CD4-positive, alpha-beta T cell treated with Interleukin-1 beta for 1 hour (primary cell): ENCODE results near the gene CLIP2.

ENCODE experiments used
- DNase-seq, 2 donors: peaks; one replicate each; pipeline ENCODE4 v3.0.0-alpha.2; 2020 to 2022

Gene CLIP2

GRCh38 chr7:74272305-74273038 lies 16.7 kb upstream of the CLIP2 start:
- peak in 1 of 2 donors; percentile 67 for DNase-seq

DNA sequence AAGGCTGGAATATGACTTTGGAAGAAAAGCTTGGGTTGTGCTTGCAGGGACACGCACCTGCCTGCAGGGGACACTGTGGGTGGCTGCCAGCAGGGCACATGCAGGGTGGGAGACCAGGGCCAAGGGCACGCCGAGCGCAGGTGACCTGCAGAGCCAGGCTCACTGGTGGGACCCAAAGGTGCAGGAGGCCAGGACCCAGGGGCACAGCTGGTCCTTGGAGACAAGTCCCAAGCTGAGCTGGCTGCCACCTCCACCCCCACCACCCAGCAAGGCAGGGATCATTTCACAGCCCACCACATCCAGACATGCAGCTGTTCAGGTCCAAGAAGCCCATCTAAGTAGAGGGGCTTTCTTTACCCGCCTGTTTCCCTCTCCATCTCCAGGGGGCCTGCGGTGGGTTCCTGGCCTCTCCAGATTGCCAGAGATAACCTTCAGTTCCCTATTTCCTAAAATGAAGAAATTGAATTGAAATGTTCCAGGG lies 13.8 kb upstream of the CLIP2 start:
- DNase-seq = no peak

GRCh38 chr7:74277636-74278035 lies 11.6 kb upstream of the CLIP2 start:
- DNase-seq = no peak

DNA sequence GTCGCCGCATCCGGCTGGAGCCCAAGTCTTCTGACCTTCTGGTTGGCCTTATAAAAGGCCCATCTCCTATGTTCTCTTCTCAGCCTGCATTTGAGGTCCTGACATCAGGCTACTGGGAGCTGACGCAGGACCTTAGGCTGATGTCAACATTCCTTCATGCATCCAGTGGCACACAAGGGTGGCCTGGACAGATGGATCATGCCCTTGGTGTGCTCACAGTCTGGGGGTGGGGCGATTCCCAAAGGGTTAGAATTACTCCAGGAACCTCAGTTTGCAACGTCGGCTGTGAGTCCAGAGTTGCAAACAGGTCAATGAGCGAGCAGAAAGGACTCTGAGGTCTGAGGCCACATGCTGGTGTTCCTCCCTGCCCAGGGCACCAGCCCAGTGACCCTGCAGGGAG lies 8.2 kb upstream of the CLIP2 start:
- DNase-seq = no peak

DNA sequence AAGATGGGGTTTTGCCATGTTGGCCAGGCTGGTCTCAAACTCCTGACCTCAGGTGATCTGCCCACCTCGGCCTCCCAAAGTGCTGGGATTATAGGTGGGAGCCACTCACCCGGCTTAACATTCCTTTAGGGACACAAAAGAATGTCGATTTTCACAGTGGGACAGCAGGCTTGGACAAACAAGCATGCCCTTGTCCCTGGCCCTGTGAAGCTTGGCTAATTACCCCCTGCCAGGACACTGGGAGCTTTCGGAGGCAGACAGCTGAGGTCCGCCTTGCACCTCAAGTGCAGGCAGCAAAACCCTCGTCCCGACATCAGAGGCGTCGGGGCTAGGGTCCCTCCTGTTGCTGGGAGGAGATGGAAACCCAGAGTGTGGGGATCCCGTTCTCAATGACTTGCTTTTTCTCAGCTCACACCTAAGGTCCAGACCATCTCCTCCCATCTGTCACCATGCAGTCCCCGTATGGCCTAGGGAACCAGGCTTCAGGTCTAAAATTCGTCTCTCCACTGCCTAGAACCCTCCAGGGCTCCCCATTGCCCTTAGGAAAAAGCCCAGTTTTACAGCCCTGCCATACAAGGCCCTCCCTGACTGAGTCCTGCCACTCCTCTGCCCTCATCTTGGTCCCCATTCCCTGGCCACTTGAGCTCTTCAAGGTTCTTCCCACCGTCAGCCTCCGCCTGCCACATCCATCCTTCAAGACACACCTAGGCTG lies 6.3 kb upstream of the CLIP2 start:
- no peak for DNase-seq

GRCh38 chr7:74283858-74284447 lies 5.3 kb upstream of the CLIP2 start:
- DNase-seq = no peak

- peak in 1 of 2 donors; percentile 23 for DNase-seq
These were observed 4.4 kb upstream of the CLIP2 start for GRCh38 chr7:74284781-74285259.

- DNase-seq = no peak
These were observed 3.1 kb upstream of the CLIP2 start for GRCh38 chr7:74286131-74286530.

GRCh38 chr7:74287303-74288033 lies 1.7 kb upstream of the CLIP2 start:
- no peak for DNase-seq

DNA sequence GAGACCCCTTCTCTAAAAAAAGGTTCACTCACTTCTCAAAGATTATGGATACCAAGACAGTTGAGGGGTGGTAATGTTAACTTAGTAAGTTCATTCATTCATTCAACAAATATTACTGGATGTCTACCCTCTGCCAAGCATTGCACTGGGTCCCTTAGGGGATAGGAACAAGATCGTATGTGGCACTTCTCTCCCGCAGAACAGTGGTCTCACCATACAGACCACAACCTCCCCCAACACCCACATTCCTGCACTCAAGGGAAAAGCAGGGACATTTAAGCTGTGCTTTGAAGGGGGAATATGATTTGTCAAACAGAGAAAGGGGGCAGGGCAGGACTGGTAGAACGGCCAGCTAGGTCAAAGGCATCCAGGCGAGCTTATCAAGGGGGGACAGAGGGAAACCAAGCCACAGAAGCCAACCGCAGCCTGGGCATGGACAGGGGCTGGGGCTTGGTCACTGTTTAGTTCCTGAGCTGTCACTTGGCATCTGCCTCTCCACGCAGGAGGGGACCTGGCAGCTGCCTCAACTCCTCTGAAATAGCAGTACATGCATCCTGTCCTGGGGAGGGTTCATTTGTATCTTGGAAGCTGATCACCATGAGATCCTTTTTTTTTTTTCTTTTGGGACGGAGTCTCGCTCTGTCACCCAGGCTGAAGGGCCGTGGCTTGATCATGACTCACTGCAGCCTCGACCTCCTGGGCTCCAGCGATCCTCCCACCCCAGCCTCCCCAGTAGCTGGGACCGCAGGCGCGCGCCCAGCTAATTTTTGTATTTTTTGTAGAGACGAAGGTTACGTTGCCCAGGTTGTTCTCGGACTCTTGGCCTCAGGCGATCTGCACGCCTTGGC lies 949 bp upstream of the CLIP2 start:
- no peak for DNase-seq

GRCh38 chr7:74289659-74290552 lies 699 bp downstream of the CLIP2 start:
- DNase-seq = peak; percentile 25 to 42

DNA sequence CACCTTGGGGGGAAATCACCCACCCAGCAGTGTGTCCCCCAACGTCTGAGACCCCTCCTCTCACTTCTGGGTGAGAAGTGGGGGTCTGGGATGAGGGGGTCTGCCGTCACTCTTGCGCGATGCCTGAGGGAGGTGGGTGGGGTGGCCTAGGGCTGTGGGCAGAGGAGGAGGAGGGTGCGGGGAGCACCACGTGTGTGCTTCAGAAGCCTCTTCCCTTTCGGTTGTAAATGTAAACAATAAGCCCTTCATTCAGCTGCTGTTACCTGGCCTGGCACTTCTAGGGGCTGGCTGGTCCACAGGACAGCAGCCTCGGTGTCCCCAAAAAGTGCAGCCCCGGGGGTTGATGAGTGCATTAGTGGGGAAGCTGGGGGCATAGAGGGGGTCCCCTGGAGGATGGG lies 1.3 kb downstream of the CLIP2 start:
- DNase-seq = no peak

DNA sequence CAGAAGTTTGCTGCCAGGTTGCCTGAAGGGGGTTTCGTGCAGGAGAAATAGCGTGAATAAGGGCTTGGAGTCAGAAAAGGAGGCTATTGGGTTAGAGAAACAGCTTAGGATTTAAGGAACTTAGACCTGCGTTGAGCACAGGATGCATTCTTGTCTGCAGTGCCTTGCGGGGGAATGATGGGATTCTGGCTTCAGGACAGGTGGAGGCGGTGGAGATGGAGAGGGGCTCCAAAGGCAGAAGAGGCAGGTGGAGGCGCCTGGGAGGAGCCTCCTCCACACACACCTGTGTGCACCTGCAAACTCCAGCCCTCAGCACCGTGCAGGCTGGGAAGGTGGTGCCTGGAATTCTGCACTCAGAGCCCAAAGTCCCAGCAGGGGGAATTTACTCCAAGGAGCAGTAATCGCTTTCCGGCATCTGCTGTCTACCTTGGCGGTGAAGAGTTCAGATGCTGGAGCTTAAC lies 1.8 kb downstream of the CLIP2 start:
- no peak for DNase-seq

GRCh38 chr7:74291535-74291934 lies 2.3 kb downstream of the CLIP2 start:
- no peak for DNase-seq

DNA sequence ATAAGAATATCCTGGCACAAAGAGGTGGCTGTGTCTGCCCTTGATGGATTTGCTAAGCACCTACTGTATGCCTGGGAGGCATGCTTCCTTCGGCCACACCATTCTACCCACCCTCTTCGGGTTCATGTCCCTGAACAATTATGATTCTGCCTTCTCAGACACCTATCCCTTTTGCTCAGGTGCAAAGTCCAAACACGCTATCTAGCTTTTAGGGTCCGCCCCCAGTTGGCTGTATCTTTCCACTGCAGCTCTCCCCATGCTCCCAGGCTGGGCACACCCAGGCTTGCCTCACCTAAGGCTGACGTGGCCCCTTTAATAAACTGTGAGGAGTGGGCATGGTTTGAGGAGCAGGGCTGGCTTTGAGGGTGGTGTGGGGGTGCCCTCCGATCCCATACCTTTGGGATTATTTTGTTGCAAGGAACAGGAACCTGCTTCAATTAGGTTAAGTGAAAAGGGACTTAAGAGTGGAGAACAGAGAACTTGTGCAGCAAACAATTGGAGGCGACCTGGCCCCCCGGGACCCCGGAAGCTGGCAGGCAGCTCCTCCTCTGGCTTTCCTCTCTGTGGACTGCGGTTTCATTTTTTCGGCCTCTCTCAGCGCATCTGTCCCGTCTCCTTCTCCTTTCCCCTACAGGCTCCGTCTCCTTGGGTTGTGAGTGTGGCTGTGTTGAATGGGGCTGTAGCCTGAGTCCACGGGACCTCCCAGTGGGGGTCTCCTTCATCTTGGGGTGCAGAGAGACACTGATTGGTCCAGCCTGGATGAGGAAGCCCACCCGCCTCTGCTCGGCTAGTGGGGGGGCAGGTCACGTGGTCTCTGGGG lies 3.8 kb downstream of the CLIP2 start:
- DNase-seq = no peak

- no peak for DNase-seq
These were observed 4.3 kb downstream of the CLIP2 start for GRCh38 chr7:74293577-74293908.

- DNase-seq = no peak
These were observed 5.2 kb downstream of the CLIP2 start for GRCh38 chr7:74294191-74294998.

DNA sequence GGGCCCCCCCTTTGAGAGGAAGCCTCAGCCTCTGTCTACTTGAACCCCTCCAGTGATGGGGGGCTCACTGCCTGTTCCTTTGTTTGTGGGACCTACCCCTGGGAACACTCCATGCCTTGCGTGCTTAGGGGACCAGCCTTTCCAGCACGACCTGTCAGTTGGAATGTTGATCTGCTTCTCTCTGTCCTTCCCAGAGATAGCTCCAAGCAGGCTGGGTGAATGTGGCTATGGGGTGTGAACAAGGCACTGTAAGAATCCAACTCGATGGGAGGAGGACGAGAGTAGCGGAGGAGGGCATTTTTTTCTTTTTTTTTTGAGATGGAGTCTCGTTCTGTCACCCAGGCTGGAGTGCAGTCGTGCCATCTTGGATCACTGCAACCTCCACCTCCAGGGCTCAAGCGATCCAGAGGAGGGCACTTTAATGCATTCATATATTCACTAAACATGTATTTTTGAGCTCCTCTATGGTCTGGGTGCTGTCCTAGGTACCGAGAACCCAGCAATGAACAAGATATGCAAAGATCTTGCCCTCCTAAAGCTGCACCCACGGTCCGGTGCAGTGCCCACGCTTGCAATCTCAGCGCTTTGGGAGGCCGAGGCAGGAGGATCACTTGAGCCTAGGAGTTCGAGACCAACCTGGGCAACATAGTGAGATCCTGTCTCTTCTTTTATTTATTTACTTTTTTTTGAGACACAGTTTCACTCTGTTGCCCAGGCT lies 8.5 kb downstream of the CLIP2 start:
- no peak for DNase-seq

DNA sequence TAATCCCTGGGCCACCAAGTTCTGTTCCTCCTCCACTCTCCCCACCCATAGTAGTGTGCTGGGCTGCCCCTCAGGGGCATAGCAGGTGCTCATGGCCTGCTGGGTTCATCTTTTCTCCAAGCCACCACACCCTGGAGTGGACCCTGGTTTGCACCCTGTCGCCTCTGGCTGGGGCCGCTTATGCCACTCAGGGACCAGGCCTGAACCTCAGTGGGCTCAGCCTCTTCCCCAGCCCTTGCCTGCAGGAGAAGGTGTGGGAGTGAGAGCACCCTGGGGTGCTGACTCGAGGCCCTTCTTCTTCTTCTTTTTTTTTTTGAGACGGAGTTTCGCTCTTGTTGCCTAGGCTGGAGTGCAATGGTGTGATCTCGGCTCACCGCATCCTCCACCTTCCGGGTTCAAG lies 10.2 kb downstream of the CLIP2 start:
- no peak for DNase-seq
